Measurements from ENCODE around the gene C1QC. TPM values are rescaled to one million over a fixed set of nuclear protein-coding genes. Genes with fewer than 3 reads are reported as not detected.

C1QC gene
- total and polyA plus RNA-seq, 2 donors (not counting 1 experiment from before 2014, with no cell fraction given), result not detected

DNA sequence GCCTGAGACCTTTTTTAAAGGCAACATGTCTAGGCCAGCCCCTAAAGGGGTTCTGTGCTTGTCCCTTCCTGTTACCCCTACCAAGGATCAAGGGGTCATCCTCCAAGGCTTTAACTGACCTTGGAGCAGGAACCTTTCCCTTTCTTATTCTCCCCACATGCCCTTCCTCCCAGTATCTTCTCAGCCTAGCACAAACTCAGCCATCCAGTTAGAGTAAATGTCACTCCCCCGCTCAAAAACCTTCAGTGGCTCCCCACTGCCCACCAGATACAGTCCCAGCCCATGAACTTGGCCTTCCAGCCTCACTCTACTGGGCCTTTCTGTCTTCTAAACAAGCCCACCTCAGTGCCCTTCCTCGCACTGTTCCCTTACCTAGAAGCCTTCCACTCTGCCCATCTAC, 18.4 kb downstream of the C1QC start:
- ATAC-seq (ENCODE audit: low read depth), result no peak
- DNase-seq, result no peak
- H3K4me1 ChIP-seq (ENCODE audit: control insufficient read depth in 2 of 2, insufficient read depth in 2 of 2, low read length in 2 of 2), result no peaks in the 10 kb centered on the region
- H2AFZ ChIP-seq (ENCODE audit: insufficient read depth, low read depth, low read length, poor library complexity, severe bottlenecking), result no peak overlapping the region
- H3K9me3 ChIP-seq (ENCODE audit: control extremely low read depth in 1 of 3, control insufficient read depth in 2 of 3, insufficient read depth in 1 of 3, low read length in 2 of 3), result no peaks in the 10 kb centered on the region
- no peak overlapping the region for H3K27ac Mint-ChIP-seq
- 88% methylated on average over 2 of the region's 2 CpGs for WGBS (ENCODE audit: insufficient coverage)
- H4K20me1 ChIP-seq (ENCODE audit: control insufficient read depth, insufficient read depth, low read length, poor library complexity, severe bottlenecking), result no peaks in the 10 kb centered on the region
- H3K27me3 ChIP-seq (replicated peaks in 1 of 4; ENCODE audit: control extremely low read depth in 1 of 4, control insufficient read depth in 3 of 4, insufficient read depth in 4 of 4, low read length in 3 of 4), result no peaks in the 10 kb centered on the region
- ChIA-PET CTCF (no interaction called here), POLR2A (no interaction called here)
- H3K27me3 Mint-ChIP-seq, result peaks cover 15% of the 10 kb centered on the region
- TF ChIP-seq EZH2 (IDR thresholded peaks at IDR 0.05; ENCODE audit: borderline replicate concordance, insufficient read depth, low read depth, low read length, poor library complexity, severe bottlenecking), result no peak
- no peaks in the 10 kb centered on the region for H3K36me3 ChIP-seq (replicated peaks in 1 of 2; ENCODE audit: control extremely low read depth in 1 of 2, control insufficient read depth in 1 of 2, extremely low read depth in 1 of 2, insufficient read depth in 2 of 2, low read length in 1 of 2)
- H3K9me3 Mint-ChIP-seq (ENCODE audit: insufficient read depth), result no peaks in the 10 kb centered on the region
- no peak overlapping the region for H3K4me2 ChIP-seq (replicated peaks; ENCODE audit: low read depth, low read length, poor library complexity, severe bottlenecking)
- H3K79me2 ChIP-seq (ENCODE audit: control insufficient read depth, insufficient read depth, low read length), result no peaks in the 10 kb centered on the region
- H3K4me1 Mint-ChIP-seq, result no peaks in the 10 kb centered on the region
- no peak overlapping the region for H3K4me3 ChIP-seq (ENCODE audit: control extremely low read depth in 1 of 5, extremely low read depth in 1 of 5, insufficient read depth in 1 of 5, low read depth in 2 of 5, low read length in 4 of 5)
- H3K9ac ChIP-seq (ENCODE audit: low read length), result no peak overlapping the region
- no peak overlapping the region for H3K27ac ChIP-seq (ENCODE audit: low read length in 2 of 2)
- intact Hi-C loops (cut with micrococcal nuclease), result no loop called here
- H3K4me3 Mint-ChIP-seq, result no peak overlapping the region

- peaks cover 17% of the 10 kb centered on the region for H3K27me3 Mint-ChIP-seq
- ATAC-seq (ENCODE audit: low read depth) (no peak), DNase-seq (no peak)
- no peak overlapping the region for H3K4me3 Mint-ChIP-seq
- Histone ChIP-seq H3K27me3 (replicated peaks in 1 of 4; ENCODE audit: control extremely low read depth in 1 of 4, control insufficient read depth in 3 of 4, insufficient read depth in 4 of 4, low read length in 3 of 4) (no peaks in the 10 kb centered on the region), H4K20me1 (ENCODE audit: control insufficient read depth, insufficient read depth, low read length, poor library complexity, severe bottlenecking) (no peaks in the 10 kb centered on the region), H3K27ac (ENCODE audit: low read length in 2 of 2) (no peak overlapping the region), H3K36me3 (replicated peaks in 1 of 2; ENCODE audit: control extremely low read depth in 1 of 2, control insufficient read depth in 1 of 2, extremely low read depth in 1 of 2, insufficient read depth in 2 of 2, low read length in 1 of 2) (no peaks in the 10 kb centered on the region), H3K4me3 (ENCODE audit: control extremely low read depth in 1 of 5, extremely low read depth in 1 of 5, insufficient read depth in 1 of 5, low read depth in 2 of 5, low read length in 4 of 5) (no peak overlapping the region), H3K9ac (ENCODE audit: low read length) (no peak overlapping the region), H3K9me3 (ENCODE audit: control extremely low read depth in 1 of 3, control insufficient read depth in 2 of 3, insufficient read depth in 1 of 3, low read length in 2 of 3) (no peaks in the 10 kb centered on the region), H3K4me2 (replicated peaks; ENCODE audit: low read depth, low read length, poor library complexity, severe bottlenecking) (no peak overlapping the region), H2AFZ (ENCODE audit: insufficient read depth, low read depth, low read length, poor library complexity, severe bottlenecking) (no peak overlapping the region), H3K4me1 (ENCODE audit: control insufficient read depth in 2 of 2, insufficient read depth in 2 of 2, low read length in 2 of 2) (no peaks in the 10 kb centered on the region), H3K79me2 (ENCODE audit: control insufficient read depth, insufficient read depth, low read length) (no peaks in the 10 kb centered on the region)
- H3K27ac Mint-ChIP-seq, result no peak overlapping the region
- POLR2A ChIA-PET, result no interaction called here
- CTCF ChIA-PET, result no interaction called here
- intact Hi-C loops (cut with micrococcal nuclease), result no loop called here
- 75% methylated on average over 4 of the region's 5 CpGs for WGBS (ENCODE audit: insufficient coverage)
- H3K4me1 Mint-ChIP-seq, result no peaks in the 10 kb centered on the region
- no peaks in the 10 kb centered on the region for H3K9me3 Mint-ChIP-seq (ENCODE audit: insufficient read depth)
- TF ChIP-seq, protein P1, sequence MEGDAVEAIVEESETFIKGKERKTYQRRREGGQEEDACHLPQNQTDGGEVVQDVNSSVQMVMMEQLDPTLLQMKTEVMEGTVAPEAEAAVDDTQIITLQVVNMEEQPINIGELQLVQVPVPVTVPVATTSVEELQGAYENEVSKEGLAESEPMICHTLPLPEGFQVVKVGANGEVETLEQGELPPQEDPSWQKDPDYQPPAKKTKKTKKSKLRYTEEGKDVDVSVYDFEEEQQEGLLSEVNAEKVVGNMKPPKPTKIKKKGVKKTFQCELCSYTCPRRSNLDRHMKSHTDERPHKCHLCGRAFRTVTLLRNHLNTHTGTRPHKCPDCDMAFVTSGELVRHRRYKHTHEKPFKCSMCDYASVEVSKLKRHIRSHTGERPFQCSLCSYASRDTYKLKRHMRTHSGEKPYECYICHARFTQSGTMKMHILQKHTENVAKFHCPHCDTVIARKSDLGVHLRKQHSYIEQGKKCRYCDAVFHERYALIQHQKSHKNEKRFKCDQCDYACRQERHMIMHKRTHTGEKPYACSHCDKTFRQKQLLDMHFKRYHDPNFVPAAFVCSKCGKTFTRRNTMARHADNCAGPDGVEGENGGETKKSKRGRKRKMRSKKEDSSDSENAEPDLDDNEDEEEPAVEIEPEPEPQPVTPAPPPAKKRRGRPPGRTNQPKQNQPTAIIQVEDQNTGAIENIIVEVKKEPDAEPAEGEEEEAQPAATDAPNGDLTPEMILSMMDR (IDR thresholded peaks at IDR 0.05), result no peak
- no peak for TF ChIP-seq EZH2 (IDR thresholded peaks at IDR 0.05; ENCODE audit: borderline replicate concordance, insufficient read depth, low read depth, low read length, poor library complexity, severe bottlenecking)
These were observed 18.9 kb downstream of the C1QC start for GRCh38 chr1:22662318-22662717.

All from B cell (primary cell).